Activated naive CD4-positive, alpha-beta T cell treated with Interleukin-2 at 50 U/mL for 16 hours (primary cell): ENCODE data around the gene CDH24.

ENCODE experiments used
- DNase-seq: peaks from one replicate; pipeline ENCODE4 v3.0.0-alpha.2; 2020

Gene CDH24

GRCh38 chr14:23060536-23061260 lies 3.4 kb upstream of the CDH24 start:
- no peak for DNase-seq

- DNase-seq, result no peak
These were observed 1.6 kb upstream of the CDH24 start for GRCh38 chr14:23058654-23059504.

GRCh38 chr14:23057757-23058653 lies 685 bp upstream of the CDH24 start:
- DNase-seq, result peak; percentile 87

- peak; percentile 75 for DNase-seq
These were observed 970 bp downstream of the CDH24 start for GRCh38 chr14:23056145-23056955.

- no peak for DNase-seq
These were observed 1.6 kb downstream of the CDH24 start for GRCh38 chr14:23055621-23056144.

- DNase-seq, result no peak
These were observed 2.2 kb downstream of the CDH24 start for GRCh38 chr14:23055147-23055550.

- peak; percentile 22 for DNase-seq
These were observed 3.1 kb downstream of the CDH24 start for GRCh38 chr14:23054000-23054811.

GRCh38 chr14:23053426-23053825 lies 3.9 kb downstream of the CDH24 start:
- no peak for DNase-seq

GRCh38 chr14:23052671-23053070 lies 4.6 kb downstream of the CDH24 start:
- DNase-seq, result no peak

- no peak for DNase-seq
These were observed 5.1 kb downstream of the CDH24 start for GRCh38 chr14:23052182-23052623.

- DNase-seq, result no peak
These were observed 5.9 kb downstream of the CDH24 start for GRCh38 chr14:23051141-23052057.

- no peak for DNase-seq
These were observed 8.3 kb downstream of the CDH24 start for GRCh38 chr14:23049011-23049410.

- DNase-seq, result no peak
These were observed 9.3 kb downstream of the CDH24 start for GRCh38 chr14:23047751-23048693.

GRCh38 chr14:23047034-23047634 lies 10.2 kb downstream of the CDH24 start:
- DNase-seq, result no peak

GRCh38 chr14:23045419-23046357 lies 11.6 kb downstream of the CDH24 start:
- DNase-seq, result no peak

- no peak for DNase-seq
These were observed 12.5 kb downstream of the CDH24 start for GRCh38 chr14:23044840-23045239.

- no peak for DNase-seq
These were observed 13.6 kb downstream of the CDH24 start for GRCh38 chr14:23043754-23044153.
